GM19023 (cell line): Measurements from ENCODE around the gene NRIP3.

Experiments used
- ATAC-seq: cut with Tn5 transposase; IDR thresholded peaks from one replicate; pipeline ENCODE4 v1.9.1; 2021; ENCODE audit warnings: mild to moderate bottlenecking, moderate library complexity; ENCODE audit not compliant: unreplicated experiment

The NRIP3 gene

DNA sequence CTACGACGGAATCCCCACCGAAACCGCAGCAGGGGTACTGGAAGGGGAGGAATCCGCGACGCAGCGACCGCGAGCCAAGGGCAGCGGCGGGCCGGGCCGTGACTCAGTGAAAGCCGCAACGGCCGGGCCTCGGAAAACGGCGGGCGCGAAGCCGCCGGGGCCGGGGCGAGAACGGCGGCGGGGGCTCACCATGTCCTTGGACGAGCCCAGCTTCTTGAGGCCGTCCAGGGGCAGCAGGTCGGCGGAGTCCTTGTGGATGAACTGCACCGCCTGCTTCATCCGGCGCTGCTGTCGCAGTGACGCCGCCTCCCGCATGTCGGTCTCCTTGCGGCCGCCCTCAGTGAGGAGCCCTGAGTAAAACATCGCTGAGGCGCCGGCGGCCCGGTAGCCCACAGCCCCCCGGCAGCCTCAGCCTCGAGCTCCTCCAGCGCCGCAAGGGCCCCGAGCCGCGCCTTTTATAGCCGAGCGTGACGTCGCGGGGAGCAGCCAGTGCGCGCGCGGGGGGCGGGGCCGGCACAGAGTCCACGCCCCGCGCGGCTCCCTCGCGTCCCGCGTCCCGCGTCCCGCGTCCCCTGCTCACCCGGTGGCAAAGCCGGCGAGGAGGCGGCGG, at the start of gene NRIP3:
TSS of gene NRIP3 (minus strand) at position 429 of the 610 bp plus-strand sequence. CDS start at position 363, 66 bp downstream.
- no peak for ATAC-seq

DNA sequence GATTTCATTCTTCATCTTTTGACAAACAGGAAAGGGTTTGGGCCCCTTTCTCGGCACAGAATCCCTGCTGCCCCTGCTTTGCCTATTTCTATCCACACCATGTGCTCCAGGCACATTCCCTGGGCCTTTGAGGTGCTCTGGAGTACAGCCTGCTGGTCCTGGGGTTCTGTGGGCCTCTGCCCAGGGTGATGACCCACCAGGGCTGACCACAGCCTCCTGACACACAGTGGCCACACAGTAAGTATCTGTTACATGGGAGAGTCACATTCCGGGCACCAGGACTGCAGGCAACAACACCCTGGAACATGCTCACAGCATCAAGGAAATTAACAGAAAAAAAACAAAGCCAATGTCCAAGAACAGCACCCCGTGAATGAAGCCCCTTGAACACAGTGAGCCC, 48.5 kb upstream of the NRIP3 start:
- ATAC-seq, result no peak

DNA sequence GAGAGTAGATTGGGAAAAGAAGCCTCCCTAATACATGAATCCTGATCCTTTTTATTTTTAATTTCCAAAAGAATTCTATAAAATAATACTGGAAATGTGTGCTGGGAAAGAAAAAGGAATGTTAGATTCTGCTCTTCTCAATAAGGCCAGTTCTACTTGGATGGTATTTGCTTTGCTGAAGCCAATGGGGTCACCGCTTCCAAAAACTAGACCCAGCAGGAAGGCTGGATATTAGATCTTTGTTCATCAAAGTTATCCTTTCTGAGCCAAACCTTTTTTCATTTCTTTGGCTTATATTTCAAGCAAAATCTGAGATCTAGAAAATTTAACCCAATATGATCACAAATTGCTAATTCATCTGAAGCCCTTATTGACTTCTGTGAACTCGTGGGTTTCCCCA, 46.2 kb upstream of the NRIP3 start:
- ATAC-seq, result no peak

DNA sequence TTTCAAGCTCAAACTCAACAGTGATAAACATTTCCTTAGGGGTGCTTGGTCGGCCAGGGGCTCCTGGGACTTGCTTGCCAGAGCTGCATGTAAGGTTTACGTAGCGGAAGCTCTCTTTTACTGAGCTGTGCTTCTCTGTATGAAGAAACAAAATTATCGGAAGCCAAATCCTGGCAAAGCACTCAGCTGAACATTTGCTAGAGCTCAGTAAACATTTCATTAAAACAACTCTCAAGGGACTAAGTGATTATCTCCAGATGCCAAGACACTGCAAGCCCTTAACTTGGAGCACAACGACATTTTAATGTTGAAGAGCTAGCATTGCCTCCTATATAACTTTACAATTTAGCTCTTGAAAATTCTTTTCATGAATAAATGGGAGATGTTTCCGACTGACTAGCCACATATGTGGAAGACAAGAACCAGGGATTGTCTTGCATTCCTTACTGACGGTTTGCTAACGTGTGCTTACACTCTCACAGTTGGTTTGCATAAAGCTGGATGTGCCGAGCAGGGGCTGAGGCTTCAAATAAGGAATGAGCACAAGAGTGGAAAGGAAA, 44.2 kb upstream of the NRIP3 start:
- no peak for ATAC-seq

DNA sequence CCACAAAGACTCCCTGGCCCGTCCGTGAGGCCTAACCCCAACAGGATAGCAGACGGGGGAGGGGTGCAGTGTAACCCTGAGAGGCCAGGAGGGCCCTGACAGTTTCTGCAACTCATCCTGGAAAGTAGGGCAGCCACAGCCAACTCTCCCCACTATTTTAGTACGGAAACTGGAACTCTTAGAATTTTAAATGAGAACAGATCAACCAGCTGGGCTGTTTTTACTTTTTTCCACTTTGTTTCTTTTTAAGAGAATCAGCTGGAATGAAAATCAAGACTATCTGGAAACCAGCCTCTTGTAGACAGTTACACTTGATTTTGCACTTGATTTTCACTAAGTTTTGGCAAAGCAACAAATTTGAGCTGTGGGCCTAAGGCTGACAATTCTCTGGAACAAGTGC, 42.7 kb upstream of the NRIP3 start:
- no peak for ATAC-seq

DNA sequence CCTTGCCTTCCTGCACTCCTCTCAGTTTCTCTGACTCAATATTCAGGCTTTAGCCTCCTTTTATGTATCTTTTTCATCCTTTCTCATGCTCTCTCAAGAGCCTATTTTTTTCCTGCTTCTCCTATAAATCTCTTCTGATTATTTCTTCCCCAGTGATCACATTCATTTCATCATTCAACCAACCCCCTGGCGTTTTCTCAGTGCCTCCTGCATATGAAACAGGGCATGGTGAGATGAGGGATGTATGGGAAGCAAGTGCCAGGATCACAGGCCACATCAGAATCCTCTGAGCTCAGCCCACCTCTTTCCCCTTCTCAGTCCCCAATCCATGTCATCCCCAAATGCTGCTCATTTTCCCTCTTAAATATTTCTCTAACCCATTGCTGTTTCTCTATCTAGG, 38.7 kb upstream of the NRIP3 start:
- ATAC-seq, result no peak

DNA sequence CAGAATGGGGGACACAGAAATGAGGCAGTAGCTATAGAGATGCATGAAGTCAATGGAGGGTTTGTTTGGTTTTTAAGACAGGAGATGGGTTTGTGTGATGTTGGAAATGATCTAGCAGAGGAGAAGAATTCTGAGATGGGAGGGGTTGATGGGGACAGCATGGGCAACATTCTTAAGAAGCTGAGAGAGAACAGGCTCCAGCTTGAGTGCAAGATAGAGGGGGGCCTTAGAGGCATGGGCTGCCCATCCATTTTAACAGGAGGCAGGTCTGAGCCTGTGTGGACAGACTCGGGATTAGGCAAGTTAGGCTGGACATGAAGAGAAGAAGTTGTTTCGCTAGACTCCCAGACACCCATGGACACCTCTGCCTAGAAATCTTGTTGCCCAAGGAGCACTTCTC, 37.9 kb upstream of the NRIP3 start:
- no peak for ATAC-seq

DNA sequence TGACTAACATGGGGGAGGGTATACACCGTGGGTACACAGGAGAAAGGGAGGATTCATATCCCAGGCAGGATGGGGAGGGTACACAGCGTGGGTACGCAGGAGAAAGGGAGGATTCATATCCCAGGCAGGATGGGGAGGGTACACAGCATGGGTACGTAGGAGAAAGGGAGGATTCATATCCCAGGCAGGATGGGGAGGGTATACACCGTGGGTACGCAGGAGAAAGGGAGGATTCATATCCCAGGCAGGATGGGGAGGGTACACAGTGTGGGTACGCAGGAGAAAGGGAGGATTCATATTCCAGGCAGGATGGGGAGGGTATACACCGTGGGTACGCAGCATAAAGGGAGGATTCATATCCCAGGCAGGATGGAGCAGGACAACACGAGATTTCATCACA, 36.6 kb upstream of the NRIP3 start:
- ATAC-seq, result no peak

DNA sequence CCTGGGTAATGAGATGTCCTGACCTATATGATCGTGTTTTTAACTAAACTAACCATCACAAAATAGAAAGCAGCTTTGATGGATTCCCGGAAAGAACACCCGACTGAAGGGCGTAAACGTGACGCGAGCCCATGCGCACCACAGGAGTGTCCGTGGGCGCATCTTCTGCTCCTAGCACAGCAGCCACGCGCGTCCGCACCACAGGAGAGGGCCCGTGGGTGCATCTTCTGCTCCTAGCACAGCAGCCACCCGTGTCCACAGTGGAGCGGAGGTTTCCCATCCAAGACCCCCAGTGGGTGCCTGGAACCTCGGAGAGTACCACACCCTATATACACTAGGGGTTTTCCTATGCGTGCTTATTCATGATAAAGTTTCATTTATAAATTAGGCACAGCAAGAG, 36.1 kb upstream of the NRIP3 start:
- no peak for ATAC-seq

DNA sequence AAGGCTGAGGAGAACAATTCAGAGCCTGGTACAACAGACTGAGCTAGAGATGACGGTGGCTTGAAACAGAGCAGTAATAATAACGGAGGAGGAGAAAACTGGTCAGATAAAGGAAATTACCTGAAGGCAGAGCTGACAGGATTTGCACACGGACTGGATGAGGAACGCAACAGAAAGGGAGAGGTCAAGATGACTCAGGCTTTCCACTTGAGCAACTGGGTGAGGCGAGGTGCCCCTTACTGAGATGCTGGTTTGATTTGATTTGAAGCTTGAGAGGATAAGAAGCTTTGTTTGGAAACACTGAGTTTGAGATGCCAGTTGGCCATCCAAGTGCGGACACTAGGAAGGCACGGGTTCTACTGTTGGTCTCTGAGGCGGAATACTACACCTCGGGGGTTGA, 35.4 kb upstream of the NRIP3 start:
- ATAC-seq, result no peak

DNA sequence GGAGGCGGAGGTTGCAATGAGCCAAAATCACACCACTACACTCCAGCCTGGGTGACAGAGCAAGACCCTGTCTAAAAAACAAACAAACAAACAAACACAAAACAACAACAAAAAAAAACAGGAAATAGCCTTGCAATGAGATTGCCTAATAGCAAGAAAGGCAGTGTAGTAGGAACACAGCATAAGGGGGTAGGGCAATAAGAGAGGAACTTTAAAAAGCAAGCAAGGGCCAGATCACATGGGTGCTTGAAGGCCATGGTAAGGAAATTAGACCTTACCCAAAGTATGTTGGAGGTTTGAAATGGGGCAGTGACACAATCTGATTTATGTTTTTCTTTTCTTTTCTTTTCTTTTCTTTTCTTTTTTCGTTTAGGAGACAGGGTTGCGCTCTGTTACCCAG, 34.7 kb upstream of the NRIP3 start:
- ATAC-seq, result no peak

DNA sequence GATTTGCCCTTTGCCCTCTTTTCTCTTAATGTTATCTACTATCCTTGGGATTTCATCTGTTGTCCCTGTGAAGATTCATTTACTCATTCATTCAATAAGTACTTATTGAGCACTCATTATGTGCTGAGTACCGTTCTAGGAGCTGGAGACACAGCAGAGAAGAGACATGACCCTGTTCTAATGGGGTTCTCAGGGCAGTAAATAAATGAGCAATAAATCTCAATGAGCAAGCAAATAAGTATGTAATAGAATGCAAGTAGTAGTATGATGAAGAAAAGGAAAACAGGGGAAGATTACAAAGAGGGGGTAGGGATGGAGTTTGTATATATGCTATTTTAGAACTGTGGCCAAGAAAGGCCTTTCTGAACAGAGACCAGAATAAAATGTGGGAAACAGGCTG, 34.2 kb upstream of the NRIP3 start:
- no peak for ATAC-seq

DNA sequence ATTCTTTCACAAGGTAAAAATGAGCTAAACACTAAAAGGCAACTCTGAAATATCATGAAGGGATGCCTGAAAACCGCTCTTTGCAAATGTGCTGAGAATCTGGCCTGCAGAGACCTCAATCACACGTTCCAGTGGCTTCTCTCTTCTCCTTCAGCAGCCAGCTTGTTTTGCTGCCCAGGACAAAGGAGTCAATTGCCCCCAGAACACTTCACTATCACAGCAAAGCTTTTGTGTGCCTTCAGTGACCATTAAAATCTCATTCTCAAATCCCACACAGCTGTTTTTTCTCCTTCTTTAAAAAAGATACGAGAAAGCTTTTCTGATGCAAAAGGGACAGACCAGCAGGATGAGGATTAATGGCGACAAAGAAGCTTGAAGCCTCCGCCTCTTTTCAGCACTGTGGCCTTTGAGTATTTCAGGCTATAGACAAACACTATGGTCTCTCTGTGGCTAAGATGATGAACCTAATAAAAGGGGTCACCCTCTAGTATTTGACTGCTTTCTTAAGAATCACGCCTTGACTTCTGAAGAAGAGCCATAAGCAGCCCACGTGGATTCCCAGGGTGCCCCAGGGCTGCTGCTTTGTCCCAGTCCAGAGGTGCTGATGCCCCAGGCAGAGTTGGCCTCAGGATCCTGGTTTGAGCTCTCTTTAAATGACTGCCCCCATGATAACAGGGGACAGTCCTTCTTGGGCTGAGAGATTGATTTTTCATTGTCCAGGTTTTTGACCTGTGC, 33.4 kb upstream of the NRIP3 start:
- no peak for ATAC-seq

DNA sequence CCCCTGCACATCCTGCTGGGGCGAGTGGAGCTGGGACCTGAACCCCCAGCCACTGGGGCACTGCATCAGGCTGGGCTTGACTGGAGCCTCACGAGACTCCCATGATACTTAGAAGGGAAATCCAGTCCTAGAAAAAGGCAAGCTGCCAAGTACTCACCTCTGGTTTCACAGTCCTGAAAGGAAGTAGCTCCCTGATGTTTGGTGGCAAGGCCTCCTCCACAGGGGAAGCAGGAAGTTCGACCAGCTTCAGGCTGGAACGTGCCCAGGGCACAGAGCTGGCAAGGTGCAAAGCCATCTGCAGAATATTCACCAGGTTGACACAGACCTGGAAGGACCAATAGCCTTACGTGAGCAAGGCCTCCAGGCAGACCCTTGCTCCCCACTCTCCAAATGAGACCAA, 26.8 kb upstream of the NRIP3 start:
- no peak for ATAC-seq

DNA sequence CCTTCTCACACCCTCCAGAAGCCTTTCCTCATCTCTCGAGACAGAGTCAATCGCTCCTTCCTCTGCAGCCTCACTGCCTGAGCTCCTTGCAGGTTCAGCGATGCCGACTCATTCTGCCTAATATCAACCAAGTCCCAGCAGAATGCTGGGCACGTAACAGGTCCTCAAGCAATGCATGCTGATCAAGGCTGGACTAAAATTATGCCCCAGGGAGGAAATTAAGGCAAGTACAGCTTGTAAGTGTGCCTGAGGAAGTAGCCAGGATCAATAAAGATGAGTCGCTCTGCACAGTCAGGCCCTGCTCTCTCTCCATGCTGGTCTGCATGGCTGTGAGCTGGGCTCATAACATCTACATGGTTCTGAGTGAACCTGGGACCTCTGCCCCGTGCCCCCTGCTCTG, 25.6 kb upstream of the NRIP3 start:
- no peak for ATAC-seq

DNA sequence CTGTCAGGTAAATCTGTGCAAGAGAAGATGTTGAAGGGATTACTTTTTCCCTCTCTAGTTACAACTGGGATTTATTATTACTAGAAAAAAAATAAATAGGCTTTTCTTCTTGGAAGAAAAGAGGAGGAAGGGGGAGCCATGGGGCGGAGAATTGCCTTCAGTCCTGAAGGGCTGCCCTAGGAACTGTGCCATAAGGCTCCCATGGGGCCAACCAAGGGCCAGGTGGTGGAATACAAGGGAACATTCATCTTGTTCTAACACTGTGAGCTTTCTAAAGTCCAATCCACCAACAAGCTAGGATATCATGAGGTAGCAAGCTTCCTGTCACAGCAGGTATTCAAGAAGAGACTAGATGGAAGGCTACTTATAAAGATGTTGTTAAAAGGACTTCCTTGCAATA, 24.8 kb upstream of the NRIP3 start:
- no peak for ATAC-seq

DNA sequence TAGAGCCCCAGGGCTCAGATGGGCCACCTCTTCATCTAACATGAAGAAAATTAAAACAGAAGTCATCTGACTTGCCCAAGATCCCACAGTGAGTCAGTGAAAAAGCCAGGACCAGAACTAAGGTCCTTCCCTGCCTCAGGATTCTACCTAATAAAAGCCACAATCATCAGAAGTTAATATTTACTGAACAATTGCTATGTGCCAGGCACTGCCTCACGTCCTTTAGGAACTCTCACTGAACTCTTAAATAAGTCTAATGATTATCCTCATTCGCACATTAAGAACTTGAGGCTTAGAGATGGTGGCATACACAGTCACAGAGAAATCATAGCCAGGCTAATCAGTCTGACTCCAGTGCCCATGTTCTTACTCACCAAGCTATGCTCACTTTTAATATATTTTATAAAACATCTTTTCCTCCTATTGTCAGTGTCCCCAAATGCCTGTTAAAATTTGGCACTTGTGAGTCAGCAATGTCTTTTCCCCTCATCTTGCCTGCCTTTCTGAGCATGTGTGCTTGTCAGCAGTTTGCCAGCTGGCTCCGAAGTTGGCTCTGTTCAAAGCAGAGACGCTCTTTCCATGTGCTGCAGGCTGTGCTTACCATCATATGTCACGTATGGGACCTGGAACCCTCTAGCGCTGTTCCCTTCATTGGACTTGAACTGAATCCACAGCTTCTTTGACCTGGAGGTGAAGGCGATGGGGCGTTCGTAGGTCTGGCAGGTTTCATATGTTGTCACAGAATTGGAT, 21.5 kb upstream of the NRIP3 start:
- ATAC-seq, result no peak

DNA sequence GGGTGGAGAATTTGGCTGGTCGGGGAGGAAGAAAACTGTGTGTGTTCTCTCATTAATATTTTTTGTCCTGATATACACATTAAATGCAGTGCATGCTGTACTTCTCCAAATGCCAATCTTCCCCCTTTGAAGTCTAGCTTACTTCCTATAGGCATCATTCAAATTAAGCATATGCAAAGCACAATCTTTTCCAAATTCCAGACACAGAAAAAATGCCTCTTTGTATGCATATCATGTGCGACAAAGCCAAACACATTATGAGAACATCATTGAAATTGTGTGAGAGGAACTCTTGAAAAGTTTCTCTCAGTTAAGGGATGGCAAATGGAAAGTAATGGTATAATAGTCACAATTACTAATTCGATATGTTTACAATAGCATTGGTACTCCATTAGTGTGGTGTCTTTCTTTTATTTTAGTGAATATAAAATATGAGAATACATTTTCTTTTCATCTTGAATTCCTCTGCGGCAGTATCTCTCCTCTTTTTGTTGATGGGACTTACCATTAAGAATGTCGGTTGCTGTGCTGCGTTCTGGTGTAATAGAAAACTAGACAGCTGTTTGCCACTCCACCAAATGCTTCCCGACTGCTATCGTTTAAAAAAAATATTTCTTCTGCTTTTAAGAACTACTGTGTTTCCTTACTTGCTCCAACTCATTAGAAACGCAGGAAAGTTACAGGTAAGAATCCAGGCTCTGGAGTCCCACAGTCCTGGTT, 19.3 kb upstream of the NRIP3 start:
- ATAC-seq, result no peak

DNA sequence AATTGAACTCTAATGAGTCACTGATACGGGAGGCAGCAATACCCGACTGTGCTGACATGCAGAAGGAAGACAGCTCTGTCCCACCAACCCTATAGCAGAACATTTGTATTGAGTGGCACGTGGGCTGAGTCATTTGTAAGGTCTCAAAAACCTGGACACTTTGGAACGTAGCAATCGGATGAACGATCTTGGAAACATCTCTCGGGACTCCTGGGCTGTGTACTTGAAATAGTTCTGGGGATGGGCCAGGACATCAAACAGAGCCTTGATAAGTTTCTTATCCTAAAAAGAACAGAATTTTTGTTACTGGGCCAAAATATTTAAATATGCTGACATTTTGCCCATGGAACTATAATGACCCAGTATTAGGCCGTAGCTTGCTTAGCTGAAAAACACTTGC, 17.1 kb upstream of the NRIP3 start:
- no peak for ATAC-seq

DNA sequence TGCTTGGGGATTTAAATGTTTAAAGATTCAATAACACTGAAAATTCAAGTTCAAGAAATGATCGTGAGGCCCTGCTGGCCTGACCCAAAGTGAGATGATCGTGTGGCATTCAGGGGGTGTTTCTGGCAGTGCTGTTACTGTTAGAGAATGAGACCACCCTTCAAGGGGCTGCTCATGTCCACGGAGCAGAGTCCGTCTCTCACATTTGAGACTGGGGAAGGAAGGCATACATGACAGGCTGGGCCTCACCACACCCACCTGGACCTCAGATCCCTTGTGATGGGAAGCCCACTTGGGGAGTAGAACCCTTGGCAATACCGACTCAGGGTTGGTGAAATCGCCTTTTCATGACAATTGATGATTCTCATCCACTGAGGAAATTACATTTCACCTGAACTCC, 16.1 kb upstream of the NRIP3 start:
- no peak for ATAC-seq

DNA sequence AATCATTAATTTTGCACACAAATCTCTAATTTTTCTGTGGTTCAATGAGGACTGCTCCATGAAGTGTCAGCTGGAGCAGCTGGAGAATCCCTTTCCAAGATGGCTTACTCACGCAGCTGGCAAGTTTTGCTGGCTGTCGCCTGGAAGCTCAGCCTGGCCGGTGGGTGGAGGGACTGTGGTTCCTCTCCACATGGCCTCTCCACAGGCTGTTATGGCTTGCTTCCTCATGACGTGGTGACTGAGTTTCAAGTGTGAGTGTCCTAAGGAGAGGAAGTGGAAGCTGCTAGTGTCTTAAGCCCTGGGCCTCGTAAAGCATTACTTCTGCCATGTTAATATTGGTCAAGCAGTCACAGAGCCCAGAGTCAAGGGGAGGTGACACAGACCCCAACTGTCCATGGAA, 14.0 kb upstream of the NRIP3 start:
- ATAC-seq, result no peak
